Natural killer cell (primary cell): ENCODE measurements around the gene GLDC. TPM values are rescaled to one million over a fixed set of nuclear protein-coding genes. Genes with fewer than 3 reads are reported as not detected.

Source experiments
- ATAC-seq, 3 donors: fragments of 150-1000 bp in 2 of 3; fragments of 200-7000 bp in 1 of 3; cut with Tn5 transposase; 1 replicate in 1 of 3; 2 replicates in 2 of 3; pipeline ENCODE4 v1.10.0; 2021; ENCODE audit warnings: mild to moderate bottlenecking in 2 of 3, moderate library complexity in 2 of 3
- DNase-seq, 2 donors: peaks; one replicate each; pipeline versions ENCODE4 v3.0.0 to v3.0.0-alpha.2; 2013 to 2021; ENCODE audit warnings: mixed read lengths in 1 of 2
- H3K27ac ChIP-seq: one replicate; pipeline ENCODE4 v1.5.1; 2013; ENCODE audit warnings: mild to moderate bottlenecking, low read length
- H3K27me3 ChIP-seq: one replicate; pipeline ENCODE4 v1.6.1; 2013; ENCODE audit warnings: low read length; ENCODE audit not compliant: control insufficient read depth, insufficient read depth
- H3K36me3 ChIP-seq: one replicate; pipeline ENCODE4 v1.6.1; 2013; ENCODE audit warnings: low read length; ENCODE audit not compliant: control insufficient read depth, insufficient read depth
- H3K4me1 ChIP-seq: one replicate; pipeline ENCODE4 v1.6.1; 2013; ENCODE audit warnings: low read length; ENCODE audit not compliant: control insufficient read depth, insufficient read depth
- H3K4me3 ChIP-seq: one replicate; pipeline ENCODE4 v1.5.1; 2013; ENCODE audit warnings: low read length
- H3K9me3 ChIP-seq: one replicate; pipeline ENCODE4 v1.6.1; 2013; ENCODE audit warnings: low read length; ENCODE audit not compliant: control insufficient read depth, insufficient read depth
- H3K27ac Mint-ChIP-seq, 2 donors: one replicate each; pipeline ENCODE4 v1.8.0; 2022; ENCODE audit warnings: mild to moderate bottlenecking in 2 of 2, mixed read lengths in 2 of 2, moderate library complexity in 1 of 2
- H3K27me3 Mint-ChIP-seq, 2 donors: one replicate each; pipeline ENCODE4 v1.8.0; 2022; ENCODE audit warnings: low read depth in 2 of 2, mixed read lengths in 2 of 2
- H3K36me3 Mint-ChIP-seq: one replicate; pipeline ENCODE4 v1.8.0; 2022; ENCODE audit warnings: mixed read lengths
- H3K4me1 Mint-ChIP-seq, 2 donors: one replicate each; pipeline ENCODE4 v1.8.0; 2022; ENCODE audit warnings: mixed read lengths in 2 of 2
- H3K4me3 Mint-ChIP-seq: one replicate; pipeline ENCODE4 v1.8.0; 2022; ENCODE audit warnings: mild to moderate bottlenecking, moderate library complexity, mixed read lengths
- H3K9me3 Mint-ChIP-seq, 2 donors: one replicate each; pipeline ENCODE4 v1.8.0; 2022; ENCODE audit warnings: mixed read lengths in 2 of 2
- WGBS: methylation state at CpG from one replicate; pipeline ENCODE4 v1.1.7; 2013; ENCODE audit warnings: missing lambda C conversion rate; ENCODE audit not compliant: insufficient coverage; 5-methylcytosine and 5-hydroxymethylcytosine counted together
- intact Hi-C: fragments of 100-400 bp; cut with micrococcal nuclease; formaldehyde crosslinking; loops from one replicate; pipeline ENCODE4 v1.14.2; 2022
- total RNA-seq, 4 donors: library from RNA; stranded (reverse); fragments of 120-200 nt in 1 of 4; gene quantifications; one replicate each; pipeline versions ENCODE4 v1.2.3 to v1.2.4, GENCODE V29; 2013 to 2022
- TF ChIP-seq, protein P1 (sequence below): fragments of 200-600 bp; IDR thresholded peaks from one replicate; pipeline ENCODE4 v1.8.0; 2022; ENCODE audit warnings: antibody characterized with exemption

The GLDC gene
- total RNA-seq, 3 donors from 2014 or later (not counting 1 experiment from before 2014, with no cell fraction given): 1.3 to 4.6 TPM; not detected in 1

GRCh38 chr9:6538666-6539071 is 106.9 kb downstream of the GLDC start:
- no peak for ATAC-seq

DNA sequence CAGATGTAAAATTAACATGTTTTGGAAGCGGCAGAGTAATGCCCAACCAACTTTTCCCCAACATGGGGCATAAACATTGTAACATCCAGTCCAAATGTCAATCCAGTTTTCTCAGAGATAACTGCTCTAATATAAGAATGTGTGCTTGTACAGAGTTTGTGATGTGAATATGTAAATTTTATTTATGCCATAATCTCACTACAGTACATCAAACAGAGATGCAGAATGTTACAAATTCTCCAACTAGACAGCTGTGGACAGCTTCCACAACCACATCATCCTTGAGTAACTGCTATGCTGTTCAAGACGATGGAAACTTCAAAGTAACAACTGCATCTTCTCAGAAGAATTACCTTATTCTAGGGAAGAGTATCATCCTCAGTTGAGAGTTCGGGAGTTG is 109.9 kb downstream of the GLDC start:
- Mint-ChIP-seq H3K36me3 (no peaks in the 10 kb centered on the region), H3K4me1 (no peaks in the 10 kb centered on the region), H3K27me3 (peaks cover 5 to 7% of the 10 kb centered on the region in 2 donors), H3K9me3 (no peaks in the 10 kb centered on the region), H3K27ac (no peak overlapping the region), H3K4me3 (no peak overlapping the region)
- H3K4me1 ChIP-seq: no peaks in the 10 kb centered on the region
- DNase-seq: no peak
- H3K27ac ChIP-seq: no peak overlapping the region
- WGBS: 91% methylated on average over 3 of the region's 3 CpGs
- no peak overlapping the region for H3K4me3 ChIP-seq
- H3K36me3 ChIP-seq: no peaks in the 10 kb centered on the region
- H3K9me3 ChIP-seq: no peaks in the 10 kb centered on the region
- no peak for ATAC-seq
- TF ChIP-seq, protein P1, sequence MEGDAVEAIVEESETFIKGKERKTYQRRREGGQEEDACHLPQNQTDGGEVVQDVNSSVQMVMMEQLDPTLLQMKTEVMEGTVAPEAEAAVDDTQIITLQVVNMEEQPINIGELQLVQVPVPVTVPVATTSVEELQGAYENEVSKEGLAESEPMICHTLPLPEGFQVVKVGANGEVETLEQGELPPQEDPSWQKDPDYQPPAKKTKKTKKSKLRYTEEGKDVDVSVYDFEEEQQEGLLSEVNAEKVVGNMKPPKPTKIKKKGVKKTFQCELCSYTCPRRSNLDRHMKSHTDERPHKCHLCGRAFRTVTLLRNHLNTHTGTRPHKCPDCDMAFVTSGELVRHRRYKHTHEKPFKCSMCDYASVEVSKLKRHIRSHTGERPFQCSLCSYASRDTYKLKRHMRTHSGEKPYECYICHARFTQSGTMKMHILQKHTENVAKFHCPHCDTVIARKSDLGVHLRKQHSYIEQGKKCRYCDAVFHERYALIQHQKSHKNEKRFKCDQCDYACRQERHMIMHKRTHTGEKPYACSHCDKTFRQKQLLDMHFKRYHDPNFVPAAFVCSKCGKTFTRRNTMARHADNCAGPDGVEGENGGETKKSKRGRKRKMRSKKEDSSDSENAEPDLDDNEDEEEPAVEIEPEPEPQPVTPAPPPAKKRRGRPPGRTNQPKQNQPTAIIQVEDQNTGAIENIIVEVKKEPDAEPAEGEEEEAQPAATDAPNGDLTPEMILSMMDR: no peak
- no peaks in the 10 kb centered on the region for H3K27me3 ChIP-seq
- intact Hi-C loops: no loop called here

More at GRCh38 chr9:6538666-6539071, 106.9 kb downstream of the GLDC start:
- Histone ChIP-seq H3K4me3 (no peak overlapping the region), H3K9me3 (no peaks in the 10 kb centered on the region), H3K27ac (no peak overlapping the region), H3K36me3 (no peaks in the 10 kb centered on the region), H3K27me3 (no peaks in the 10 kb centered on the region), H3K4me1 (no peaks in the 10 kb centered on the region)
- Mint-ChIP-seq H3K4me3 (no peak overlapping the region), H3K27ac (no peak overlapping the region), H3K4me1 (no peaks in the 10 kb centered on the region), H3K9me3 (no peaks in the 10 kb centered on the region), H3K27me3 (peaks cover 5 to 8% of the 10 kb centered on the region in 2 donors), H3K36me3 (no peaks in the 10 kb centered on the region)
- WGBS: 91% methylated on average over 3 of the region's 3 CpGs
- DNase-seq: no peak
- TF ChIP-seq, protein P1: no peak
- intact Hi-C loops: no loop called here

DNA sequence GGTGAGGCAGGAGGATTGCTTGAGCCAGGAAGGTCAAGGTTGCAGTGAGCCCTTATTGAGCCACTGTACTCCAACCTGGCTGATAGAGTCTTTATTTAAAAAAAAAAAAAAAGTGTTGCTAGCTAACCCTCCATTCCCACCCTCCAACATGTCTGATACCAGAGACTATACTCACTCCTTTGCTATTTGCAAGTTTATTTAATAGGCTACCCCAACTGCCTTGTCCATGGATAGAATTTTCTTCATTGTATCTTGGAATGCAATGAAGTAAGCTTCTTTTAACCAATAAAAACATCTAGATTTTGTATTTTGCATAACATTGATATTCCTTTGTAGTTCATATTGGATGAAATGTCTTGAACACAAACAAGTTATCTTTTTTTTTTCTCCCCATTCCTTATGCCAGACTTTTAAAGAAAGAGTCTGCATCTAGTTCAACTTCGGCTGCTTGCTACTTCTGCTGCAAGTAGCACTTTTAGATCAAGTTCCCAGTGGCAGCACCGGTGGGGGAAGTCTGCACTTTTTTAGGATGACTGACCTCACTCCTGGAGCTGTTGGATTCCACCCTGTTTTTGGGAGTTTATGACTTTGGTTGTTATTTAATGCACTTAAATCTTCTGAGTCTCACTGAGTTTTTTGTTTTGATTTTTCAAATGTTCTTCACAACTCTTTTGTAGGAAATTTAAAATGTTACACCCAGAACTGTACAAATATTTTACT is 120.0 kb downstream of the GLDC start:
- peaks cover 0 to 4% of the 10 kb centered on the region in 2 donors for H3K9me3 Mint-ChIP-seq
- H3K4me1 ChIP-seq: no peaks in the 10 kb centered on the region
- H3K36me3 Mint-ChIP-seq: peaks cover 9% of the 10 kb centered on the region
- H3K27me3 ChIP-seq: no peaks in the 10 kb centered on the region
- WGBS: 100% methylated on average over 2 of the region's 2 CpGs
- intact Hi-C loops: no loop called here
- ATAC-seq (no peak), DNase-seq (no peak)
- no peaks in the 10 kb centered on the region for H3K4me1 Mint-ChIP-seq
- TF ChIP-seq, protein P1: no peak
- no peak overlapping the region for H3K4me3 Mint-ChIP-seq
- H3K9me3 ChIP-seq: no peaks in the 10 kb centered on the region
- no peak overlapping the region for H3K4me3 ChIP-seq
- no peak overlapping the region for H3K27ac Mint-ChIP-seq
- no peaks in the 10 kb centered on the region for H3K36me3 ChIP-seq
- no peaks in the 10 kb centered on the region for H3K27me3 Mint-ChIP-seq
- H3K27ac ChIP-seq: no peak overlapping the region

DNA sequence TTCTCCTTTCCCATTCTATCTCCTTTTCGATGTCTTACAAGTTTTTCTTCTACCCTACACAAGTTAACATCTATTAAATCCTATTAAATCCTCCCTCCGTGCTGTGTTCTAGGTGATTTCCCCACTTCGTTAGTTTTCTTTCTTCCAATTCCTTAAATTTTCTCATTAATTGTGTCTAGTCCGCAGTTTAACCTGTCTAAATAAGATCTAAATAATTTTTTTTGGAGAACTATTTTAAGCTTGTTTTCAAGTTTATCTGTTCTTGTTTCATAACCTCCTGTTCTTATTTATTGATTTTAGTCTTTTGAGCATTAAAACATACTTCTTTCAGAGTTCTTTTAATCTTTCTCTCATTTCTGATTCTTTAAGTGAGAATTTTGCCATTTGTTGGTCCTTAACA is 123.3 kb downstream of the GLDC start:
- Mint-ChIP-seq H3K4me1 (no peaks in the 10 kb centered on the region), H3K36me3 (peaks cover 9% of the 10 kb centered on the region), H3K27me3 (no peaks in the 10 kb centered on the region), H3K27ac (no peak overlapping the region), H3K4me3 (no peak overlapping the region), H3K9me3 (peaks cover 0 to 4% of the 10 kb centered on the region in 2 donors)
- TF ChIP-seq, protein P1: no peak
- ATAC-seq: no peak
- DNase-seq: no peak
- Histone ChIP-seq H3K27me3 (no peaks in the 10 kb centered on the region), H3K4me1 (no peaks in the 10 kb centered on the region), H3K36me3 (no peaks in the 10 kb centered on the region), H3K9me3 (no peaks in the 10 kb centered on the region), H3K4me3 (no peak overlapping the region), H3K27ac (no peak overlapping the region)
- WGBS: 96% methylated on average over 3 of the region's 4 CpGs
- intact Hi-C loops: no loop called here
